ENCODE results near the gene CCDC85A.

DNA sequence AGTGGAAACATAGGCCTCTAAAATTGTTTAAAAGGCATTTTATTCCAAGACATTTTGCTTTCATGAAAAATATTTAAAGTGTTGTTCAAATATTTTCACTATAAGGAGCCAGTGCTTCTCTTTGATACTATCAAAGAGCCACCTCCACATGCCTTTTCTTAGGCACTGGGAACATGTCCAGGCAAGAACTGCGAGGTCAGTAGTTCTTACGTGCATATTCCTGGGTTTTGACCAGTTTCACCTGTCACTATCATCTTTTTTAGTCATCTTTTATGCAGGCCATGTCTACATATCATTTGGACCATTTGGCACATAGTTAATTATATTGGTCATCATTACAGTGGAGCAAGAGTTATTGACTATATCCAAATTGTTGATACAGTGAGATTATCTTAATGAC, 195.3 kb downstream of the CCDC85A start:
- TF ChIP-seq EZH2 (IDR thresholded peaks at IDR 0.05) (no peak), POLR2AphosphoS5 (IDR thresholded peaks at IDR 0.05; ENCODE audit: borderline replicate concordance, low read depth, low read length) (no peak)
